Measurements from ENCODE around the gene SNAPC1.
"Not testable (repeated sequence)": the region's sequence is repeated elsewhere in the genome, so short reads cannot be mapped to it uniquely, and the experiment has no call there.

SNAPC1 gene

GRCh38 chr14:61749867-61750266 lies 12.4 kb upstream of the SNAPC1 start:
- no peak for DNase-seq (ENCODE audit: low read depth)

GRCh38 chr14:61750708-61751474 lies 11.3 kb upstream of the SNAPC1 start:
- peak; percentile 61 for DNase-seq (ENCODE audit: low read depth)

- no peak for DNase-seq (ENCODE audit: low read depth)
These were observed 10.7 kb upstream of the SNAPC1 start for GRCh38 chr14:61751475-61751989.

GRCh38 chr14:61752626-61753025 lies 9.6 kb upstream of the SNAPC1 start:
- DNase-seq (ENCODE audit: low read depth) = no peak

GRCh38 chr14:61753631-61754030 lies 8.6 kb upstream of the SNAPC1 start:
- no peak for DNase-seq (ENCODE audit: low read depth)

- DNase-seq (ENCODE audit: low read depth) = no peak
These were observed 7.4 kb upstream of the SNAPC1 start for GRCh38 chr14:61754627-61755381.

GRCh38 chr14:61755382-61755742 lies 6.9 kb upstream of the SNAPC1 start:
- DNase-seq (ENCODE audit: low read depth) = not testable (repeated sequence)

GRCh38 chr14:61756135-61756534 lies 6.1 kb upstream of the SNAPC1 start:
- no peak for DNase-seq (ENCODE audit: low read depth)

GRCh38 chr14:61759878-61760277 lies 2.3 kb upstream of the SNAPC1 start:
- no peak for DNase-seq (ENCODE audit: low read depth)

GRCh38 chr14:61761557-61761956 lies 663 bp upstream of the SNAPC1 start:
- DNase-seq (ENCODE audit: low read depth) = no peak

- DNase-seq (ENCODE audit: low read depth) = no peak
These were observed 2.3 kb downstream of the SNAPC1 start for GRCh38 chr14:61764342-61765122.

GRCh38 chr14:61765225-61765943 lies 3.2 kb downstream of the SNAPC1 start:
- no peak for DNase-seq (ENCODE audit: low read depth)

- no peak for DNase-seq (ENCODE audit: low read depth)
These were observed 3.9 kb downstream of the SNAPC1 start for GRCh38 chr14:61766151-61766550.

- DNase-seq (ENCODE audit: low read depth) = no peak
These were observed 6.0 kb downstream of the SNAPC1 start for GRCh38 chr14:61768240-61768639.

GRCh38 chr14:61769893-61770292 lies 7.7 kb downstream of the SNAPC1 start:
- no peak for DNase-seq (ENCODE audit: low read depth)

- DNase-seq (ENCODE audit: low read depth) = no peak
These were observed 12.6 kb downstream of the SNAPC1 start for GRCh38 chr14:61774861-61775260.

- no peak for DNase-seq (ENCODE audit: low read depth)
These were observed 17.9 kb downstream of the SNAPC1 start for GRCh38 chr14:61780125-61780524.

- DNase-seq (ENCODE audit: low read depth) = no peak
These were observed 35.1 kb downstream of the SNAPC1 start for GRCh38 chr14:61797309-61797708.

GRCh38 chr14:61802010-61802568 lies 39.9 kb downstream of the SNAPC1 start:
- no peak for DNase-seq (ENCODE audit: low read depth)

GRCh38 chr14:61803755-61804154 lies 41.5 kb downstream of the SNAPC1 start:
- no peak for DNase-seq (ENCODE audit: low read depth)

GRCh38 chr14:61805451-61805850 lies 43.2 kb downstream of the SNAPC1 start:
- DNase-seq (ENCODE audit: low read depth) = no peak
